Measurements from ENCODE around the gene ACTR2.

GRCh38 chr2:65199166-65199565 is 28.5 kb upstream of the ACTR2 start:
- TF ChIP-seq CTCF (IDR thresholded peaks at IDR 0.05; ENCODE audit: low read depth, low read length) (no peak), EZH2phosphoT487 (IDR thresholded peaks at IDR 0.05; ENCODE audit: low read depth) (no peak)

Data from OCI-LY3 (cell line).